H9 (cell line): Measurements from ENCODE around the gene DDI2. TPM values are rescaled to one million over a fixed set of nuclear protein-coding genes. Genes with fewer than 3 reads are reported as not detected.

ENCODE experiments used
- DNase-seq: peaks from one replicate; pipeline ENCODE4 v3.0.0-alpha.2; 2017
- H2AFZ ChIP-seq: one replicate; pipeline ENCODE4 v1.6.1; 2013; ENCODE audit warnings: mild to moderate bottlenecking, low read length, control low read depth, moderate library complexity
- H2AK5ac ChIP-seq: 2 replicates; pipeline ENCODE4 v1.6.1; 2013; ENCODE audit warnings: low read length, control low read depth, mixed read lengths; ENCODE audit not compliant: insufficient read length
- H2BK120ac ChIP-seq: one replicate; pipeline ENCODE4 v1.6.1; 2013; ENCODE audit warnings: low read depth, mild to moderate bottlenecking, low read length, control low read depth, inconsistent platforms; ENCODE audit not compliant: poor library complexity, severe bottlenecking
- H2BK12ac ChIP-seq: 2 replicates; pipeline ENCODE4 v1.6.1; 2013; ENCODE audit warnings: low read length, control low read depth, mixed read lengths, low read depth; ENCODE audit not compliant: insufficient read length
- H2BK15ac ChIP-seq: 2 replicates; pipeline ENCODE4 v1.6.1; 2013; ENCODE audit warnings: low read depth, low read length, control low read depth
- H2BK20ac ChIP-seq: one replicate; pipeline ENCODE4 v1.6.1; 2013; ENCODE audit warnings: low read depth, mild to moderate bottlenecking, low read length, control low read depth, inconsistent platforms; ENCODE audit not compliant: poor library complexity, severe bottlenecking
- H2BK5ac ChIP-seq: 2 replicates; pipeline ENCODE4 v1.6.1; 2013; ENCODE audit warnings: low read length, control low read depth, mixed read lengths; ENCODE audit not compliant: insufficient read length
- H3K14ac ChIP-seq: 2 replicates; pipeline ENCODE4 v1.6.1; 2013; ENCODE audit warnings: low read length, control low read depth; ENCODE audit not compliant: insufficient read depth
- H3K18ac ChIP-seq: 2 replicates; pipeline ENCODE4 v1.6.1; 2013; ENCODE audit warnings: low read depth, mild to moderate bottlenecking, mixed read lengths, low read length, control low read depth; ENCODE audit not compliant: insufficient read length
- H3K23ac ChIP-seq: 2 replicates; pipeline ENCODE4 v1.6.1; 2013; ENCODE audit warnings: low read length, control low read depth, mixed read lengths, low read depth; ENCODE audit not compliant: insufficient read length
- H3K23me2 ChIP-seq: 2 replicates; pipeline ENCODE4 v1.6.1; 2013; ENCODE audit warnings: low read depth, mild to moderate bottlenecking, mixed read lengths, low read length, control low read depth; ENCODE audit not compliant: insufficient read length, poor library complexity, severe bottlenecking
- H3K27ac ChIP-seq: 2 replicates; pipeline ENCODE4 v1.5.1; 2013; ENCODE audit warnings: low read length, control low read depth, mixed read lengths, low read depth; ENCODE audit not compliant: insufficient read length
- H3K27me3 ChIP-seq: 2 replicates; pipeline ENCODE4 v1.6.1; 2013; ENCODE audit warnings: low read length, control low read depth, inconsistent platforms; ENCODE audit not compliant: insufficient read depth
- H3K4ac ChIP-seq: 2 replicates; pipeline ENCODE4 v1.6.1; 2013; ENCODE audit warnings: low read depth, mild to moderate bottlenecking, control low read depth, inconsistent platforms, low read length, moderate library complexity
- H3K4me1 ChIP-seq: 2 replicates; pipeline ENCODE4 v1.6.1; 2013; ENCODE audit warnings: low read length, control low read depth, inconsistent platforms; ENCODE audit not compliant: insufficient read depth
- H3K4me2 ChIP-seq: 2 replicates; pipeline ENCODE4 v1.6.1; 2013; ENCODE audit warnings: low read length, control low read depth, mixed read lengths; ENCODE audit not compliant: insufficient read length, insufficient read depth
- H3K56ac ChIP-seq: 2 replicates; pipeline ENCODE4 v1.6.1; 2013; ENCODE audit warnings: low read depth, mild to moderate bottlenecking, mixed read lengths, low read length, control low read depth; ENCODE audit not compliant: insufficient read length
- H3K79me1 ChIP-seq: 2 replicates; pipeline ENCODE4 v1.6.1; 2013; ENCODE audit warnings: low read depth, mild to moderate bottlenecking, moderate library complexity, low read length, control low read depth, inconsistent platforms; ENCODE audit not compliant: insufficient read depth, poor library complexity, severe bottlenecking
- H3K79me2 ChIP-seq: 2 replicates; pipeline ENCODE4 v1.6.1; 2013; ENCODE audit warnings: low read length, control low read depth, inconsistent platforms; ENCODE audit not compliant: insufficient read depth
- H3K9ac ChIP-seq: 2 replicates; pipeline ENCODE4 v1.6.1; 2013; ENCODE audit warnings: low read length, control low read depth, mixed read lengths; ENCODE audit not compliant: insufficient read length; ENCODE audit errors: extremely low read depth
- H3K9me3 ChIP-seq: one replicate; pipeline ENCODE4 v1.6.1; 2013; ENCODE audit warnings: low read depth, low read length, inconsistent platforms; ENCODE audit not compliant: control insufficient read depth
- H3T11ph ChIP-seq: one replicate; pipeline ENCODE4 v1.6.1; 2013; ENCODE audit warnings: mild to moderate bottlenecking, low read length, control low read depth, inconsistent platforms
- H4K20me1 ChIP-seq: one replicate; pipeline ENCODE4 v1.6.1; 2013; ENCODE audit not compliant: control insufficient read depth, insufficient read length, insufficient read depth
- H4K5ac ChIP-seq: 2 replicates; pipeline ENCODE4 v1.6.1; 2013; ENCODE audit warnings: low read depth, mild to moderate bottlenecking, mixed read lengths, low read length, control low read depth; ENCODE audit not compliant: insufficient read length
- H4K8ac ChIP-seq: replicated peaks from 2 replicates; pipeline ENCODE4 v1.6.1; 2013; ENCODE audit warnings: low read length, control low read depth, mixed read lengths, low read depth; ENCODE audit not compliant: insufficient read length
- H4K91ac ChIP-seq: 2 replicates; pipeline ENCODE4 v1.6.1; 2013; ENCODE audit warnings: low read depth, mild to moderate bottlenecking, moderate library complexity, mixed read lengths, low read length, control low read depth; ENCODE audit not compliant: insufficient read length
- H3K27ac Mint-ChIP-seq, 3 experiments: 2 replicates in 2 of 3; 3 replicates in 1 of 3; pipeline ENCODE4 v1.8.0; 2020 to 2021; ENCODE audit warnings: mixed read lengths in 3 of 3, mild to moderate bottlenecking in 1 of 3, moderate library complexity in 1 of 3
- H3K27me3 Mint-ChIP-seq: 2 replicates; pipeline ENCODE4 v1.8.0; 2021; ENCODE audit warnings: low read depth, mild to moderate bottlenecking, moderate library complexity, mixed read lengths
- H3K36me3 Mint-ChIP-seq, 3 experiments: 2 replicates in 2 of 3; 3 replicates in 1 of 3; pipeline ENCODE4 v1.8.0; 2020 to 2021; ENCODE audit warnings: low read depth in 3 of 3, mixed read lengths in 3 of 3; ENCODE audit not compliant: insufficient read depth in 1 of 3
- H3K4me1 Mint-ChIP-seq, 2 experiments: 2 replicates each; pipeline ENCODE4 v1.8.0; 2020; ENCODE audit warnings: mixed read lengths in 2 of 2
- H3K4me3 Mint-ChIP-seq, 2 experiments: 2 replicates in 1 of 2; 3 replicates in 1 of 2; pipeline ENCODE4 v1.8.0; 2020 to 2021; ENCODE audit warnings: mild to moderate bottlenecking in 2 of 2, mixed read lengths in 2 of 2, moderate library complexity in 1 of 2
- H3K9me3 Mint-ChIP-seq, 2 experiments: 2 replicates in 1 of 2; 3 replicates in 1 of 2; pipeline ENCODE4 v1.8.0; 2020; ENCODE audit warnings: mild to moderate bottlenecking in 2 of 2, mixed read lengths in 2 of 2, moderate library complexity in 1 of 2
- CTCF ChIP-seq: fragments of 200-600 bp; sonication (generic); conservative IDR thresholded peaks from 3 replicates; pipeline ENCODE4 v1.8.0; 2021; ENCODE audit warnings: antibody characterized with exemption, mild to moderate bottlenecking
- WGBS: extraction: QIAGEN DNeasy Blood & Tissue Kit; methylation state at CpG from one replicate; pipeline ENCODE4 v1.1.7; 2013; ENCODE audit warnings: missing lambda C conversion rate, low lambda C conversion rate, mixed read lengths; ENCODE audit not compliant: insufficient read length; ENCODE audit errors: extremely low coverage; 5-methylcytosine and 5-hydroxymethylcytosine counted together
- total RNA-seq: library from RNA; stranded (reverse); gene quantifications from 2 replicates; pipeline ENCODE4 v1.2.1, GENCODE V29; 2021

DDI2 gene
- total RNA-seq, 1 experiment from 2014 or later, result 45.0 TPM

- H3K14ac ChIP-seq, result no peak overlapping the region
- Mint-ChIP-seq H3K4me1 (peaks cover 4 to 7% of the 10 kb centered on the region in 2 experiments), H3K36me3 (peaks cover 14 to 35% (median 34%) of the 10 kb centered on the region in 3 experiments; a peak in 5 of 7 replicates), H3K27me3 (no peaks in the 10 kb centered on the region), H3K9me3 (no peaks in the 10 kb centered on the region), H3K4me3 (no peak overlapping the region), H3K27ac (peak overlapping the region in 1 of 3 experiments; percentile 42; a peak in 2 of 7 replicates)
- no peaks in the 10 kb centered on the region for H4K20me1 ChIP-seq
- no peak for DNase-seq
- no peak overlapping the region for H3K56ac ChIP-seq
- H3K23ac ChIP-seq, result no peak overlapping the region
- no peaks in the 10 kb centered on the region; the same call in 1 of the 2 replicates for H3K4me1 ChIP-seq
- no peaks in the 10 kb centered on the region for H3K23me2 ChIP-seq
- no peak overlapping the region for H3K18ac ChIP-seq
- no peak overlapping the region for H3K9ac ChIP-seq
- H3K79me2 ChIP-seq, result peaks cover 26% of the 10 kb centered on the region; the same call in 1 of the 2 replicates
- H3K4me2 ChIP-seq, result no peak overlapping the region
- H3K27ac ChIP-seq, result no peak overlapping the region
- no peak overlapping the region for H3K4ac ChIP-seq
- no peak overlapping the region for H2BK5ac ChIP-seq
- WGBS, result no CpG with 5 or more reads among the region's 13 CpGs
- no peak overlapping the region for H2BK120ac ChIP-seq
- H4K8ac ChIP-seq, result no peak overlapping the region
- no peak overlapping the region for H4K91ac ChIP-seq
- no peaks in the 10 kb centered on the region for H3K27me3 ChIP-seq
- no peak overlapping the region for H2BK12ac ChIP-seq
- TF ChIP-seq CTCF, result no peak
- H4K5ac ChIP-seq, result no peak overlapping the region
- no peak overlapping the region for H2BK15ac ChIP-seq
- no peaks in the 10 kb centered on the region for H3K9me3 ChIP-seq
- no peak overlapping the region for H2AK5ac ChIP-seq
- peaks cover 6% of the 10 kb centered on the region for H3K79me1 ChIP-seq
- H3T11ph ChIP-seq, result no peak overlapping the region
- H2AFZ ChIP-seq, result no peak overlapping the region
- no peak overlapping the region for H2BK20ac ChIP-seq
Measured at GRCh38 chr1:15625056-15625917, 8.0 kb downstream of the DDI2 start.
